GM23248 (cell line): Measurements from ENCODE around the gene NANOG.

Source experiments
- EZH2 ChIP-seq: fragments of 200-600 bp; sonication (generic); IDR thresholded peaks from 2 replicates; pipeline ENCODE4 v1.6.1; 2018; ENCODE audit warnings: antibody characterized with exemption, mild to moderate bottlenecking; ENCODE audit not compliant: insufficient read depth, poor library complexity, severe bottlenecking
- EZH2phosphoT487 ChIP-seq: fragments of 200-600 bp; sonication (generic); IDR thresholded peaks from 2 replicates; pipeline ENCODE4 v1.6.1; 2018; ENCODE audit warnings: antibody characterized with exemption, moderate library complexity, mild to moderate bottlenecking, low read depth; ENCODE audit not compliant: insufficient read depth

DNA sequence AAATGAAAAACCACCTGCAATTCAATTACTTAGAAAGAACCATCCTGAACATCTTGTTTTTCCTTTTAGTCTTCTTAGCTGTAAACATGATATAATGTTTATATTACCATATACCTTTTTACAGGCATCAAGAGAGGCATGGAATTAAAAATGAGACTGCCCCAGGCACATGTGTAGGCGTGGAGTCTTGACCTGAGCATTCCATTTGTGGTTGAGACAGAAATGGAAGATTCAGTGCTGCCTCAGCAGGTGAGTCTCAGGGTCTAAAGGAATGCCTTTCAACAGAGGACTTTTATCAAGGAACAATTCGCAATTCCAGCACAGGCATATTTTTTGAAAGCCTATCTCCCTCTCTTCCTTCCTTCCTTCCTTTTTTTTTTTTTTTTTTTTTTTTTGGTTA is 32.2 kb upstream of the NANOG start:
- TF ChIP-seq EZH2phosphoT487, result no peak
- no peak for TF ChIP-seq EZH2
